Peyer's patch (tissue), 4 donors: ENCODE measurements around the gene FAM193A.

Experiments used
- CTCF ChIP-seq, 6 experiments: fragments of 450-650 bp in 4 of 6; fragments of 200-600 bp in 2 of 6; sonication (generic) in 1 of 6; IDR thresholded peaks; one replicate each; pipeline ENCODE4 v1.5.1; 2017 to 2019; ENCODE audit warnings: antibody characterized with exemption in 6 of 6, mild to moderate bottlenecking in 3 of 6, moderate library complexity in 1 of 6
- POLR2A ChIP-seq, 2 donors: fragments of 450-650 bp; IDR thresholded peaks; one replicate each; pipeline ENCODE4 v1.5.1; 2017; ENCODE audit warnings: antibody characterized with exemption in 2 of 2, mild to moderate bottlenecking in 2 of 2, moderate library complexity in 2 of 2

GRCh38 chr4:2652415-2653160 lies 116.1 kb downstream of the FAM193A start:
- no peak for TF ChIP-seq CTCF (IDR thresholded peaks at IDR 0.05)
- no peak for TF ChIP-seq POLR2A (IDR thresholded peaks at IDR 0.05)
